Calu3 (cell line): ENCODE data around the gene RNF130. TPM values are rescaled to one million over a fixed set of nuclear protein-coding genes. Genes with fewer than 3 reads are reported as not detected.

Source experiments
- BruUV-seq: library from RNA; stranded (reverse); fragments of 400-500 nt; replicated peaks from 2 replicates; lab custom pipeline; 2021; lab: Mats Ljungman, UMichigan
- CTCF ChIA-PET: fragments of 300-600 bp; sonication (Branson Sonifier 250); formaldehyde crosslinking; loops from one replicate; lab custom pipeline; 2022; ENCODE audit warnings: antibody characterized with exemption; lab: Charles Lee
- DNase-seq: peaks from one replicate; pipeline ENCODE4 v3.0.0; 2022
- H3K27ac Mint-ChIP-seq: one replicate; pipeline ENCODE4 v1.8.0; 2022; ENCODE audit warnings: mixed read lengths; ENCODE audit not compliant: unreplicated experiment
- H3K27me3 Mint-ChIP-seq: one replicate; pipeline ENCODE4 v1.8.0; 2022; ENCODE audit warnings: mixed read lengths; ENCODE audit not compliant: unreplicated experiment
- H3K36me3 Mint-ChIP-seq: one replicate; pipeline ENCODE4 v1.8.0; 2022; ENCODE audit warnings: mild to moderate bottlenecking, moderate library complexity, mixed read lengths; ENCODE audit not compliant: insufficient read depth, unreplicated experiment
- H3K4me1 Mint-ChIP-seq: one replicate; pipeline ENCODE4 v1.8.0; 2022; ENCODE audit warnings: mild to moderate bottlenecking, low read depth, mixed read lengths; ENCODE audit not compliant: unreplicated experiment
- H3K4me3 Mint-ChIP-seq: one replicate; pipeline ENCODE4 v1.8.0; 2022; ENCODE audit warnings: mild to moderate bottlenecking, low read depth, moderate library complexity, mixed read lengths; ENCODE audit not compliant: unreplicated experiment
- H3K9me3 Mint-ChIP-seq: one replicate; pipeline ENCODE4 v1.8.0; 2022; ENCODE audit warnings: low read depth, mixed read lengths; ENCODE audit not compliant: unreplicated experiment
- CTCF ChIP-seq: fragments of 200-600 bp; IDR thresholded peaks from one replicate; pipeline ENCODE4 v1.8.0; 2022; ENCODE audit warnings: antibody characterized with exemption; ENCODE audit not compliant: unreplicated experiment
- intact Hi-C: fragments of 100-400 bp; cut with micrococcal nuclease; formaldehyde crosslinking; loops from one replicate; pipeline ENCODE4 v1.10.0; 2022; ENCODE audit not compliant: unreplicated experiment
- total RNA-seq: library from RNA; stranded (reverse); gene quantifications from 2 replicates; pipeline ENCODE4 v1.2.3, GENCODE V29; 2022

Gene RNF130
- total RNA-seq, 1 experiment from 2014 or later, result 34.0 TPM

GRCh38 chr5:180105827-180106312, 34.3 kb upstream of the RNF130 start:
- no TSS peak for BruUV-seq
- CTCF ChIA-PET, result no interaction called here
- DNase-seq, result no peak
- H3K27me3 Mint-ChIP-seq, result peaks cover 28% of the 10 kb centered on the region
- intact Hi-C loops, result no loop called here
- no peak overlapping the region for H3K4me3 Mint-ChIP-seq
- no peaks in the 10 kb centered on the region for H3K4me1 Mint-ChIP-seq
- no peak overlapping the region for H3K27ac Mint-ChIP-seq
- peaks cover 3% of the 10 kb centered on the region for H3K9me3 Mint-ChIP-seq
- H3K36me3 Mint-ChIP-seq, result no peaks in the 10 kb centered on the region
- no peak for TF ChIP-seq CTCF

- intact Hi-C loops, result no loop called here
- Mint-ChIP-seq H3K27me3 (peaks cover 28% of the 10 kb centered on the region), H3K27ac (no peak overlapping the region), H3K4me1 (no peaks in the 10 kb centered on the region), H3K4me3 (no peak overlapping the region), H3K36me3 (no peaks in the 10 kb centered on the region), H3K9me3 (peaks cover 3% of the 10 kb centered on the region)
- DNase-seq, result no peak
- no TSS peak for BruUV-seq
- CTCF ChIA-PET, result no interaction called here
- TF ChIP-seq CTCF, result no peak
Measured at GRCh38 chr5:180104168-180104530, 32.6 kb upstream of the RNF130 start.

GRCh38 chr5:180103487-180104167, 32.1 kb upstream of the RNF130 start:
- no peak for DNase-seq
- Mint-ChIP-seq H3K27ac (no peak overlapping the region), H3K4me3 (no peak overlapping the region), H3K4me1 (no peaks in the 10 kb centered on the region), H3K36me3 (no peaks in the 10 kb centered on the region), H3K27me3 (peaks cover 28% of the 10 kb centered on the region), H3K9me3 (peaks cover 3% of the 10 kb centered on the region)
- CTCF ChIA-PET, result no interaction called here
- BruUV-seq, result no TSS peak
- intact Hi-C loops, result no loop called here
- no peak for TF ChIP-seq CTCF

- peaks cover 34% of the 10 kb centered on the region for H3K27me3 Mint-ChIP-seq
- no peak overlapping the region for H3K27ac Mint-ChIP-seq
- no peaks in the 10 kb centered on the region for H3K36me3 Mint-ChIP-seq
- CTCF ChIA-PET, result interaction anchor here (1.5 kb wide), 1 partner anchor 189 kb away, joined by 4 read pairs; no protein-coding TSS in a partner anchor
- H3K4me3 Mint-ChIP-seq, result no peak overlapping the region
- no peaks in the 10 kb centered on the region for H3K4me1 Mint-ChIP-seq
- DNase-seq, result no peak
- H3K9me3 Mint-ChIP-seq, result peaks cover 3% of the 10 kb centered on the region
- intact Hi-C loops, result no loop called here
- no peak for TF ChIP-seq CTCF
- BruUV-seq, result no TSS peak
Measured at GRCh38 chr5:180102636-180103035, 31.1 kb upstream of the RNF130 start.
